ENCODE results near the gene VRTN. TPM values are rescaled to one million over a fixed set of nuclear protein-coding genes. Genes with fewer than 3 reads are reported as not detected.

Gene VRTN, protein sequence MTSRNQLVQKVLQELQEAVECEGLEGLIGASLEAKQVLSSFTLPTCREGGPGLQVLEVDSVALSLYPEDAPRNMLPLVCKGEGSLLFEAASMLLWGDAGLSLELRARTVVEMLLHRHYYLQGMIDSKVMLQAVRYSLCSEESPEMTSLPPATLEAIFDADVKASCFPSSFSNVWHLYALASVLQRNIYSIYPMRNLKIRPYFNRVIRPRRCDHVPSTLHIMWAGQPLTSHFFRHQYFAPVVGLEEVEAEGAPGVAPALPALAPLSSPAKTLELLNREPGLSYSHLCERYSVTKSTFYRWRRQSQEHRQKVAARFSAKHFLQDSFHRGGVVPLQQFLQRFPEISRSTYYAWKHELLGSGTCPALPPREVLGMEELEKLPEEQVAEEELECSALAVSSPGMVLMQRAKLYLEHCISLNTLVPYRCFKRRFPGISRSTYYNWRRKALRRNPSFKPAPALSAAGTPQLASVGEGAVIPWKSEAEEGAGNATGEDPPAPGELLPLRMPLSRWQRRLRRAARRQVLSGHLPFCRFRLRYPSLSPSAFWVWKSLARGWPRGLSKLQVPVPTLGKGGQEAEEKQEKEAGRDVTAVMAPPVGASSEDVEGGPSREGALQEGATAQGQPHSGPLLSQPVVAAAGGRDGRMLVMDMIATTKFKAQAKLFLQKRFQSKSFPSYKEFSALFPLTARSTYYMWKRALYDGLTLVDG
- 0.39 and 2.7 TPM in 2 replicates for total RNA-seq
- polyA plus RNA-seq = 1.3 and 3.0 TPM in 2 replicates

- no peak for DNase-seq (ENCODE audit: low read depth in 1 of 2, low spot score in 1 of 2)
- no peaks in the 10 kb centered on the region for H3K36me3 ChIP-seq
- peaks cover 7% of the 10 kb centered on the region for H3K4me1 ChIP-seq (ENCODE audit: low read depth)
- TF ChIP-seq, protein P1, sequence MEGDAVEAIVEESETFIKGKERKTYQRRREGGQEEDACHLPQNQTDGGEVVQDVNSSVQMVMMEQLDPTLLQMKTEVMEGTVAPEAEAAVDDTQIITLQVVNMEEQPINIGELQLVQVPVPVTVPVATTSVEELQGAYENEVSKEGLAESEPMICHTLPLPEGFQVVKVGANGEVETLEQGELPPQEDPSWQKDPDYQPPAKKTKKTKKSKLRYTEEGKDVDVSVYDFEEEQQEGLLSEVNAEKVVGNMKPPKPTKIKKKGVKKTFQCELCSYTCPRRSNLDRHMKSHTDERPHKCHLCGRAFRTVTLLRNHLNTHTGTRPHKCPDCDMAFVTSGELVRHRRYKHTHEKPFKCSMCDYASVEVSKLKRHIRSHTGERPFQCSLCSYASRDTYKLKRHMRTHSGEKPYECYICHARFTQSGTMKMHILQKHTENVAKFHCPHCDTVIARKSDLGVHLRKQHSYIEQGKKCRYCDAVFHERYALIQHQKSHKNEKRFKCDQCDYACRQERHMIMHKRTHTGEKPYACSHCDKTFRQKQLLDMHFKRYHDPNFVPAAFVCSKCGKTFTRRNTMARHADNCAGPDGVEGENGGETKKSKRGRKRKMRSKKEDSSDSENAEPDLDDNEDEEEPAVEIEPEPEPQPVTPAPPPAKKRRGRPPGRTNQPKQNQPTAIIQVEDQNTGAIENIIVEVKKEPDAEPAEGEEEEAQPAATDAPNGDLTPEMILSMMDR (IDR thresholded peaks at IDR 0.05; ENCODE audit: low read depth, low read length) = no peak
- H3K4me3 ChIP-seq = no peak within 1 kb of the TSS
- H3K27me3 ChIP-seq = no peaks in the 10 kb centered on the region
- H3K9me3 ChIP-seq (ENCODE audit: low read depth) = no peaks in the 10 kb centered on the region
- H3K27ac ChIP-seq = no peak within 1 kb of the TSS
Observed at GRCh38 chr14:74348241-74348734, at the start of gene VRTN. Gene VRTN, plus strand, starts transcription at chr14:74348471. Its CDS starts 8,313 bp downstream, at chr14:74356784.

DNA sequence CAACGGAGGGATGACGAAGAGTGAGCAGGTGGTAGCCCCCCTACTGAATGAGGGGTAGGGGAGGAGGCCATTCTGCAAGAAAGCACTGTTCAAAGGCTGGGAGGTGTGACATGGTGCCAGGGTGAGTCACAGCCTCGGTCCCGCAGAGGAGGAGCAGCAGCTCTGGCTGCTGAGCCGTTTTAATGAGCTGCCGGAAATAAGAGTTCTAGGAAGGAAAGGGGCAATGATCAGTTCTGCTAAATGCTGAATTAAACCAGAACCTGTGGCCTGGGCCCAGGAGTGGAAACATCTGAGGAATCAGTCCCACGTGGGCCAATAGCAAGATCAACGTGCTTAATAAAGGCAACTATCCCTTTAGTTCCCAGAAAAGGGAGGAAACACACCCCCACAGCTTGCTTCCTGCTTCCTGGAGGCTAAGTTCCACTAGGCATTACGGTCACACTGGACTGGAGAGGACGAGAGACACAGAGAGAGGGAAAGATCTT lies 49.2 kb upstream of the VRTN start:
- no peak overlapping the region for H3K4me3 ChIP-seq
- H3K27ac ChIP-seq = no peak overlapping the region
- peak in 1 of 2 donors; percentile 52 for DNase-seq (ENCODE audit: low read depth in 1 of 2, low spot score in 1 of 2)

DNA sequence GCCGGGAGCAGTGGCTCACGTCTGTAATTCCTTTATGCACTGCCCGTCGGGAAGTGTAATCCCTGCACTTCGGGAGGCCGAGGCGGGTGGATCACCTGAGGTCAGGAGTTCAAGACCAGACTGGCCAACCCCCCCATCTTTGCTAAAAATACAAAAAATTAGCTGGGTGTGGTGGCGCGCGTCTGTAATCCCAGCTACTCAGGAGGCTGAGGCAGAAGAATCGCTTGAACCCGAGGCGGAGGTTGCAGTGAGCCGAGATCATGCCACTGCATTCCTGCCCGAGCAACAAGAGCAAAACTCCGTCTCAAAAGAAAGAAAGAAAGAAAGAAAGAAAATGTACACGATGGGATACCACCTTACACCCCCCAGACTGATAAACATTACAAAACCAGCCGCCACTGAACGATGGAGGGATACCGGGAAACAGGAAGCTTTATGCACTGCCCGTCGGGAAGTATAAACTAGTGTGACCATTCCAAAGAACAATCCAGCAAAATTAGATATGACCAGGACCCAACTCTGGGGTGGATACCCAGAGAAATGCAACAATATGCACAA lies 46.6 kb upstream of the VRTN start:
- H3K27ac ChIP-seq = peak overlapping the region; percentile 92
- no peaks in the 10 kb centered on the region for H3K4me1 ChIP-seq (ENCODE audit: low read depth)
- TF ChIP-seq, protein P1 (IDR thresholded peaks at IDR 0.05; ENCODE audit: low read depth, low read length) = no peak

More for the DNA sequence above, 49.2 kb upstream of the VRTN start:
- no peaks in the 10 kb centered on the region for H3K4me1 ChIP-seq (ENCODE audit: low read depth)
- peaks cover 17% of the 10 kb centered on the region for H3K36me3 ChIP-seq
- TF ChIP-seq, protein P1 (IDR thresholded peaks at IDR 0.05; ENCODE audit: low read depth, low read length) = no peak
- H3K9me3 ChIP-seq (ENCODE audit: low read depth) = no peaks in the 10 kb centered on the region
- H3K27me3 ChIP-seq = no peaks in the 10 kb centered on the region

GRCh38 chr14:74302152-74302628 lies 46.1 kb upstream of the VRTN start:
- H3K27me3 ChIP-seq = no peaks in the 10 kb centered on the region
- no peaks in the 10 kb centered on the region for H3K9me3 ChIP-seq (ENCODE audit: low read depth)
- H3K4me1 ChIP-seq (ENCODE audit: low read depth) = no peaks in the 10 kb centered on the region
- peak overlapping the region; percentile 92 for H3K27ac ChIP-seq
- peak overlapping the region; percentile 97 for H3K4me3 ChIP-seq
- peaks cover 12% of the 10 kb centered on the region for H3K36me3 ChIP-seq
- DNase-seq (ENCODE audit: low read depth in 1 of 2, low spot score in 1 of 2) = peak; percentile 44 to 62
- TF ChIP-seq, protein P1 (IDR thresholded peaks at IDR 0.05; ENCODE audit: low read depth, low read length) = peak; percentile 48

More for the DNA sequence above, 46.6 kb upstream of the VRTN start:
- peaks cover 17% of the 10 kb centered on the region for H3K36me3 ChIP-seq
- H3K4me3 ChIP-seq = peak overlapping the region; percentile 97
- no peaks in the 10 kb centered on the region for H3K27me3 ChIP-seq
- H3K9me3 ChIP-seq (ENCODE audit: low read depth) = no peaks in the 10 kb centered on the region
- DNase-seq (ENCODE audit: low read depth in 1 of 2, low spot score in 1 of 2) = no peak

Data from cardiac muscle cell (in vitro differentiated cells and primary cell).